H9 (cell line): ENCODE results near the gene POU3F4. TPM values are rescaled to one million over a fixed set of nuclear protein-coding genes. Genes with fewer than 3 reads are reported as not detected.

Source experiments
- DNase-seq: peaks from one replicate; pipeline ENCODE4 v3.0.0-alpha.2; 2017
- H2AFZ ChIP-seq: one replicate; pipeline ENCODE4 v1.6.1; 2013; ENCODE audit warnings: mild to moderate bottlenecking, low read length, control low read depth, moderate library complexity
- H2AK5ac ChIP-seq: 2 replicates; pipeline ENCODE4 v1.6.1; 2013; ENCODE audit warnings: low read length, control low read depth, mixed read lengths; ENCODE audit not compliant: insufficient read length
- H2BK120ac ChIP-seq: one replicate; pipeline ENCODE4 v1.6.1; 2013; ENCODE audit warnings: low read depth, mild to moderate bottlenecking, low read length, control low read depth, inconsistent platforms; ENCODE audit not compliant: poor library complexity, severe bottlenecking
- H2BK12ac ChIP-seq: 2 replicates; pipeline ENCODE4 v1.6.1; 2013; ENCODE audit warnings: low read length, control low read depth, mixed read lengths, low read depth; ENCODE audit not compliant: insufficient read length
- H2BK15ac ChIP-seq: 2 replicates; pipeline ENCODE4 v1.6.1; 2013; ENCODE audit warnings: low read depth, low read length, control low read depth
- H2BK20ac ChIP-seq: one replicate; pipeline ENCODE4 v1.6.1; 2013; ENCODE audit warnings: low read depth, mild to moderate bottlenecking, low read length, control low read depth, inconsistent platforms; ENCODE audit not compliant: poor library complexity, severe bottlenecking
- H2BK5ac ChIP-seq: 2 replicates; pipeline ENCODE4 v1.6.1; 2013; ENCODE audit warnings: low read length, control low read depth, mixed read lengths; ENCODE audit not compliant: insufficient read length
- H3K14ac ChIP-seq: 2 replicates; pipeline ENCODE4 v1.6.1; 2013; ENCODE audit warnings: low read length, control low read depth; ENCODE audit not compliant: insufficient read depth
- H3K18ac ChIP-seq: 2 replicates; pipeline ENCODE4 v1.6.1; 2013; ENCODE audit warnings: low read depth, mild to moderate bottlenecking, mixed read lengths, low read length, control low read depth; ENCODE audit not compliant: insufficient read length
- H3K23ac ChIP-seq: 2 replicates; pipeline ENCODE4 v1.6.1; 2013; ENCODE audit warnings: low read length, control low read depth, mixed read lengths, low read depth; ENCODE audit not compliant: insufficient read length
- H3K23me2 ChIP-seq: 2 replicates; pipeline ENCODE4 v1.6.1; 2013; ENCODE audit warnings: low read depth, mild to moderate bottlenecking, mixed read lengths, low read length, control low read depth; ENCODE audit not compliant: insufficient read length, poor library complexity, severe bottlenecking
- H3K27ac ChIP-seq: 2 replicates; pipeline ENCODE4 v1.5.1; 2013; ENCODE audit warnings: low read length, control low read depth, mixed read lengths, low read depth; ENCODE audit not compliant: insufficient read length
- H3K27me3 ChIP-seq: 2 replicates; pipeline ENCODE4 v1.6.1; 2013; ENCODE audit warnings: low read length, control low read depth, inconsistent platforms; ENCODE audit not compliant: insufficient read depth
- H3K4ac ChIP-seq: 2 replicates; pipeline ENCODE4 v1.6.1; 2013; ENCODE audit warnings: low read depth, mild to moderate bottlenecking, control low read depth, inconsistent platforms, low read length, moderate library complexity
- H3K4me1 ChIP-seq: 2 replicates; pipeline ENCODE4 v1.6.1; 2013; ENCODE audit warnings: low read length, control low read depth, inconsistent platforms; ENCODE audit not compliant: insufficient read depth
- H3K4me2 ChIP-seq: 2 replicates; pipeline ENCODE4 v1.6.1; 2013; ENCODE audit warnings: low read length, control low read depth, mixed read lengths; ENCODE audit not compliant: insufficient read length, insufficient read depth
- H3K56ac ChIP-seq: 2 replicates; pipeline ENCODE4 v1.6.1; 2013; ENCODE audit warnings: low read depth, mild to moderate bottlenecking, mixed read lengths, low read length, control low read depth; ENCODE audit not compliant: insufficient read length
- H3K79me1 ChIP-seq: 2 replicates; pipeline ENCODE4 v1.6.1; 2013; ENCODE audit warnings: low read depth, mild to moderate bottlenecking, moderate library complexity, low read length, control low read depth, inconsistent platforms; ENCODE audit not compliant: insufficient read depth, poor library complexity, severe bottlenecking
- H3K79me2 ChIP-seq: 2 replicates; pipeline ENCODE4 v1.6.1; 2013; ENCODE audit warnings: low read length, control low read depth, inconsistent platforms; ENCODE audit not compliant: insufficient read depth
- H3K9ac ChIP-seq: 2 replicates; pipeline ENCODE4 v1.6.1; 2013; ENCODE audit warnings: low read length, control low read depth, mixed read lengths; ENCODE audit not compliant: insufficient read length; ENCODE audit errors: extremely low read depth
- H3K9me3 ChIP-seq: one replicate; pipeline ENCODE4 v1.6.1; 2013; ENCODE audit warnings: low read depth, low read length, inconsistent platforms; ENCODE audit not compliant: control insufficient read depth
- H3T11ph ChIP-seq: one replicate; pipeline ENCODE4 v1.6.1; 2013; ENCODE audit warnings: mild to moderate bottlenecking, low read length, control low read depth, inconsistent platforms
- H4K20me1 ChIP-seq: one replicate; pipeline ENCODE4 v1.6.1; 2013; ENCODE audit not compliant: control insufficient read depth, insufficient read length, insufficient read depth
- H4K5ac ChIP-seq: 2 replicates; pipeline ENCODE4 v1.6.1; 2013; ENCODE audit warnings: low read depth, mild to moderate bottlenecking, mixed read lengths, low read length, control low read depth; ENCODE audit not compliant: insufficient read length
- H4K8ac ChIP-seq: replicated peaks from 2 replicates; pipeline ENCODE4 v1.6.1; 2013; ENCODE audit warnings: low read length, control low read depth, mixed read lengths, low read depth; ENCODE audit not compliant: insufficient read length
- H4K91ac ChIP-seq: 2 replicates; pipeline ENCODE4 v1.6.1; 2013; ENCODE audit warnings: low read depth, mild to moderate bottlenecking, moderate library complexity, mixed read lengths, low read length, control low read depth; ENCODE audit not compliant: insufficient read length
- H3K27ac Mint-ChIP-seq, 3 experiments: 2 replicates in 2 of 3; 3 replicates in 1 of 3; pipeline ENCODE4 v1.8.0; 2020 to 2021; ENCODE audit warnings: mixed read lengths in 3 of 3, mild to moderate bottlenecking in 1 of 3, moderate library complexity in 1 of 3
- H3K27me3 Mint-ChIP-seq: 2 replicates; pipeline ENCODE4 v1.8.0; 2021; ENCODE audit warnings: low read depth, mild to moderate bottlenecking, moderate library complexity, mixed read lengths
- H3K36me3 Mint-ChIP-seq, 3 experiments: 2 replicates in 2 of 3; 3 replicates in 1 of 3; pipeline ENCODE4 v1.8.0; 2020 to 2021; ENCODE audit warnings: low read depth in 3 of 3, mixed read lengths in 3 of 3; ENCODE audit not compliant: insufficient read depth in 1 of 3
- H3K4me1 Mint-ChIP-seq, 2 experiments: 2 replicates each; pipeline ENCODE4 v1.8.0; 2020; ENCODE audit warnings: mixed read lengths in 2 of 2
- H3K4me3 Mint-ChIP-seq, 2 experiments: 2 replicates in 1 of 2; 3 replicates in 1 of 2; pipeline ENCODE4 v1.8.0; 2020 to 2021; ENCODE audit warnings: mild to moderate bottlenecking in 2 of 2, mixed read lengths in 2 of 2, moderate library complexity in 1 of 2
- H3K9me3 Mint-ChIP-seq, 2 experiments: 2 replicates in 1 of 2; 3 replicates in 1 of 2; pipeline ENCODE4 v1.8.0; 2020; ENCODE audit warnings: mild to moderate bottlenecking in 2 of 2, mixed read lengths in 2 of 2, moderate library complexity in 1 of 2
- CTCF ChIP-seq: fragments of 200-600 bp; sonication (generic); conservative IDR thresholded peaks from 3 replicates; pipeline ENCODE4 v1.8.0; 2021; ENCODE audit warnings: antibody characterized with exemption, mild to moderate bottlenecking
- WGBS: extraction: QIAGEN DNeasy Blood & Tissue Kit; methylation state at CpG from one replicate; pipeline ENCODE4 v1.1.7; 2013; ENCODE audit warnings: missing lambda C conversion rate, low lambda C conversion rate, mixed read lengths; ENCODE audit not compliant: insufficient read length; ENCODE audit errors: extremely low coverage; 5-methylcytosine and 5-hydroxymethylcytosine counted together
- total RNA-seq: library from RNA; stranded (reverse); gene quantifications from 2 replicates; pipeline ENCODE4 v1.2.1, GENCODE V29; 2021

POU3F4 gene
- total RNA-seq, 1 experiment from 2014 or later, result 0.35 TPM

- no peak overlapping the region for H3K4me3 Mint-ChIP-seq
- Histone ChIP-seq H2AK5ac (no peak overlapping the region), H3T11ph (no peak overlapping the region), H3K4ac (no peak overlapping the region), H2BK5ac (no peak overlapping the region), H4K8ac (no peak overlapping the region), H3K79me2 (no peaks in the 10 kb centered on the region), H2AFZ (no peak overlapping the region), H3K27ac (no peak overlapping the region), H2BK12ac (no peak overlapping the region), H2BK15ac (no peak overlapping the region), H4K5ac (no peak overlapping the region), H3K4me1 (peaks cover 3% of the 10 kb centered on the region; the same call in 1 of the 2 replicates), H3K27me3 (no peaks in the 10 kb centered on the region), H2BK20ac (no peak overlapping the region), H4K91ac (no peak overlapping the region), H3K9ac (no peak overlapping the region), H3K18ac (no peak overlapping the region), H2BK120ac (no peak overlapping the region), H3K56ac (no peak overlapping the region), H3K14ac (no peak overlapping the region), H3K23ac (no peak overlapping the region), H3K4me2 (no peak overlapping the region), H4K20me1 (no peaks in the 10 kb centered on the region), H3K23me2 (no peaks in the 10 kb centered on the region), H3K9me3 (peaks cover 13% of the 10 kb centered on the region), H3K79me1 (no peaks in the 10 kb centered on the region)
- DNase-seq, result no peak
- no peak overlapping the region for H3K27ac Mint-ChIP-seq
- TF ChIP-seq CTCF, result no peak
- peaks cover 46 to 54% of the 10 kb centered on the region in 2 experiments for H3K4me1 Mint-ChIP-seq
- peaks cover 59 to 62% of the 10 kb centered on the region in 2 experiments for H3K9me3 Mint-ChIP-seq
- H3K36me3 Mint-ChIP-seq, result no peaks in the 10 kb centered on the region
- H3K27me3 Mint-ChIP-seq, result no peaks in the 10 kb centered on the region; the same call in none of the 2 replicates
- no CpG with 5 or more reads among the region's 1 CpG for WGBS
Observed at GRCh38 chrX:83516597-83516996, 8.5 kb downstream of the POU3F4 start.
